Measurements from ENCODE around the gene SORL1. TPM values are rescaled to one million over a fixed set of nuclear protein-coding genes. Genes with fewer than 3 reads are reported as not detected.

The SORL1 gene
- total and polyA plus RNA-seq, 2 of the 8 experiments (the other 6 are each of a cell fraction or from before 2014, with no cell fraction given), result 38.1 to 65.5 TPM

DNA sequence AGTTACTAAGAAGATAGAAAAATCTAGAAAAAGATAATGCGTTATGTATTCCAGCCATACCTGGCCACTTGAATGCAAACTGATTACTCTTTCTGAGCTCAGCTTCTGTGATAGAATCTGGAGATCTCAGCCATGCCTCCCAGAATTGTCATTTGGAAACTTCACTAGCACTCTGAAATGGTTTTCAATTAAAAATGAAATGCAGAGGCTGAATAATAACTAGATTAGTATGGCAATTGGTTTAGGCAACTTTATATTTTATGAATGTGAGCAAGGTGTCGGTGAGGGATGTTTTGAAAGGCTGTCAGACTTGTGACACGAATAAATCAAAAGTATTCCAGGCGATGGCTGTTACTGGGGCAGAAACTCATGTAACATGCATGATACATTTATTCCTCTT lies 129.5 kb downstream of the SORL1 start:
- Histone ChIP-seq H3K23me2 (ENCODE audit: low read depth, low read length) (no peaks in the 10 kb centered on the region), H3K36me3 (ENCODE audit: control insufficient read depth in 2 of 4, insufficient read depth in 4 of 4, low read length in 3 of 4) (peaks cover 21 to 59% (median 47%) of the 10 kb centered on the region in 4 experiments), H3K79me1 (ENCODE audit: low read depth, low read length) (no peaks in the 10 kb centered on the region; the same call in 1 of the 2 replicates), H3K4me2 (ENCODE audit: insufficient read depth in 1 of 2, low read depth in 2 of 2, low read length in 2 of 2) (no peak overlapping the region), H2BK15ac (ENCODE audit: low read length) (no peak overlapping the region), H3K23ac (ENCODE audit: insufficient read length) (no peak overlapping the region), H3K79me2 (ENCODE audit: control insufficient read depth in 1 of 2, insufficient read depth in 2 of 2, low read length in 2 of 2) (no peaks in the 10 kb centered on the region), H4K20me1 (replicated peaks in 1 of 2; ENCODE audit: control insufficient read depth in 1 of 2, insufficient read depth in 2 of 2, low read length in 2 of 2) (no peaks in the 10 kb centered on the region), H3K18ac (ENCODE audit: extremely low read depth, low read length) (no peak overlapping the region), H2BK5ac (ENCODE audit: low read depth, low read length) (no peak overlapping the region), H2BK20ac (ENCODE audit: low read length) (no peak overlapping the region), H3K9me3 (ENCODE audit: insufficient read depth in 2 of 2, low read depth in 1 of 2, low read length in 1 of 2) (peaks cover 3 to 5% of the 10 kb centered on the region in 2 experiments; a peak in 1 of 4 replicates), H2AK5ac (ENCODE audit: low read depth, low read length) (no peak overlapping the region), H4K8ac (ENCODE audit: extremely low read depth, insufficient read depth, low read length) (no peak overlapping the region), H2BK120ac (replicated peaks; ENCODE audit: low read depth, low read length) (no peak overlapping the region), H3K56ac (replicated peaks; ENCODE audit: insufficient read length, low read depth, low read length) (no peak overlapping the region), H3K9ac (replicated peaks in 1 of 4; ENCODE audit: extremely low read depth in 1 of 4, low read depth in 3 of 4, low read length in 3 of 4) (no peak overlapping the region), H3K4ac (replicated peaks; ENCODE audit: insufficient read length, low read depth, low read length) (no peak overlapping the region), H2AFZ (ENCODE audit: low read length) (no peak overlapping the region), H3K4me3 (ENCODE audit: extremely low read depth in 1 of 4, insufficient read depth in 2 of 4, low read depth in 3 of 4, low read length in 4 of 4) (no peak overlapping the region), H3K4me1 (replicated peaks in 1 of 4; ENCODE audit: control insufficient read depth in 3 of 4, insufficient read depth in 4 of 4, low read length in 3 of 4) (no peaks in the 10 kb centered on the region), H4K5ac (ENCODE audit: insufficient read length, low read depth, low read length) (no peak overlapping the region), H2BK12ac (ENCODE audit: low read depth, low read length) (no peak overlapping the region), H3K27me3 (replicated peaks in 1 of 4; ENCODE audit: control insufficient read depth in 3 of 4, extremely low read depth in 1 of 4, insufficient read depth in 3 of 4, low read length in 3 of 4) (no peaks in the 10 kb centered on the region), H4K91ac (replicated peaks; ENCODE audit: insufficient read length, low read length) (no peak overlapping the region), H3K14ac (ENCODE audit: insufficient read length) (no peak overlapping the region), H3K27ac (ENCODE audit: low read depth, low read length) (no peak overlapping the region)
- TF ChIP-seq CHD1 (IDR thresholded peaks at IDR 0.05; ENCODE audit: low read depth, low read length) (no peak), SP1 (IDR thresholded peaks at IDR 0.05; ENCODE audit: low read depth, low read length) (no peak), NANOG (IDR thresholded peaks at IDR 0.05; ENCODE audit: insufficient read depth, low read depth, low read length, poor library complexity, severe bottlenecking) (no peak), TCF12 (IDR thresholded peaks at IDR 0.05; ENCODE audit: low read depth, low read length) (no peak), JUN (IDR thresholded peaks at IDR 0.05; ENCODE audit: low read depth, low read length) (no peak), EZH2 (IDR thresholded peaks at IDR 0.05; ENCODE audit: low read depth, low read length, severe bottlenecking) (no peak)
- DNase-seq (ENCODE audit: low read depth in 1 of 2, low spot score in 2 of 2) (no peak), FAIRE-seq (no peak)
- ChIA-PET CTCF (ENCODE audit: partially characterized antibody) (interaction anchor here (0.6 to 2.0 kb wide), 9 partner anchors 9 to 520 kb away, joined by 3 to 9 read pairs (median 3); no protein-coding TSS in a partner anchor), POLR2A (ENCODE audit: partially characterized antibody) (no interaction called here)
- 84% methylated on average over 4 of the region's 4 CpGs; no CpG with 5 or more reads in 1 of the 2 experiments for WGBS, 2 experiments (ENCODE audit: extremely low coverage in 1 of 2, insufficient coverage in 1 of 2, insufficient read length in 1 of 2, insufficient replicate concordance in 2 of 2, low coverage in 1 of 2, low lambda C conversion rate in 2 of 2, missing lambda C conversion rate in 1 of 2)

Measured in H1 (cell line).